GM19468 (cell line): Measurements from ENCODE around the gene MCOLN1.
"Not testable (repeated sequence)": the region's sequence is repeated elsewhere in the genome, so short reads cannot be mapped to it uniquely, and the experiment has no call there.

Source experiments
- ATAC-seq: cut with Tn5 transposase; IDR thresholded peaks from one replicate; pipeline ENCODE4 v1.9.1; 2021; ENCODE audit warnings: mild to moderate bottlenecking, moderate library complexity, moderate number of reproducible peaks; ENCODE audit not compliant: unreplicated experiment; ENCODE audit errors: extremely low read depth

Gene MCOLN1

DNA sequence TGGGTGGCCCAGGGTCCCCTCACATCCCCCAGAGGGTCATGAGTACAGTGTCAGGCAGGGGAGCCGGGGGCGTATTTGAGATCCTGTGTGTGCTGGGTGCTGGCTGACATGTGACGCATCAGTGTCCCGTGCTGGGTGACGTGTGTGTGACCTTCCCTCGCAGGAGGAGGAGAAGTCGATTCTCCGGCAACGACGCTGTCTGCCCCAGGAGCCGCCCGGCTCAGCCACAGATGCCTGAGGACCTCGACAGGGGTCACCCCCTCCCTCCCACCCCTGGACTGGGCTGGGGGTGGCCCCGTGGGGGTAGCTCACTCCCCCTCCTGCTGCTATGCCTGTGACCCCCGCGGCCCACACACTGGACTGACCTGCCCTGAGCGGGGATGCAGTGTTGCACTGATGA, 38.9 kb downstream of the MCOLN1 start:
- no peak for ATAC-seq

GRCh38 chr19:7562646-7563393, 40.4 kb downstream of the MCOLN1 start:
- no peak for ATAC-seq

GRCh38 chr19:7564866-7565265, 42.4 kb downstream of the MCOLN1 start:
- ATAC-seq = no peak

DNA sequence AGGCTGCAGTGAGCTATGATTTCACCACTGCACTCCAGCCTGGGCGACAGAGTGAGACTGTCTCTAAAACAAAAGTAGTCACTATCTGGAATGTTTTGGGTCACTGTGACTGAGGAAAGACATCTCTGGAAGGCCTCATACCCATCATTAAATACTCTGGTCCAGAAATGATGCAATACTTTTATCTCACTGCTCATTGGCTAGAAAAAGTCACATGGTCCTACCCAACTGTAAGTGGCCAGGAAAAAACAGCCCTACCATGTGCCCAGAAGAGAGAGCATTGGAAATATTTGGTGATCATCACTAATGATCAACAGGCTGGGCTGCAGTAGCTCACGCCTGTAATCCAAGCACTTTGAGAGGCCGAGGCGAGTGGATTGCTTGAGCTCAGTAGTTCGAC, 42.9 kb downstream of the MCOLN1 start:
- ATAC-seq = no peak

- no peak for ATAC-seq
These were observed 48.3 kb downstream of the MCOLN1 start for GRCh38 chr19:7570761-7571160.

GRCh38 chr19:7575434-7576040, 53.1 kb downstream of the MCOLN1 start:
- no peak for ATAC-seq

DNA sequence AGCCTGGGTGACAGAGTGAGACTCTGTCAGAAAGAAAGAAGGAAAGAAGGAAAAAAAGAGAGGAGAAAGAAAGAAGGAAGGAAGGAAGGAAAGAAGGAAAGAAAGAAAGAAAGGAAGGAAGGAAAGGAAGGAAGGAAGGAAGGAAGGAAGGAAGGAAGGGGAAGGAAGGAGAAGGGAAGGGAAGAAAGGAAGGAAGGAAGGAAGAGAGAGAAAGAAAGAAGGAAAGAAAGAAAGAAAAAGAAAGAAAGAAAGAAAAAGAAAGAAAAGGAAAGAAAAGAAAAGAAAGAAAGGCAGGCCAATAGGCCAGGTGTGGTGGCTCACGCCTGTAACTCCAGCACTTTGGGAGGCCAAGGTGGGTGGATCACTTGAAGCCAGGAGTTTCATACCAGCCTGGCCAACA, 55.0 kb downstream of the MCOLN1 start:
- not testable (repeated sequence) for ATAC-seq

DNA sequence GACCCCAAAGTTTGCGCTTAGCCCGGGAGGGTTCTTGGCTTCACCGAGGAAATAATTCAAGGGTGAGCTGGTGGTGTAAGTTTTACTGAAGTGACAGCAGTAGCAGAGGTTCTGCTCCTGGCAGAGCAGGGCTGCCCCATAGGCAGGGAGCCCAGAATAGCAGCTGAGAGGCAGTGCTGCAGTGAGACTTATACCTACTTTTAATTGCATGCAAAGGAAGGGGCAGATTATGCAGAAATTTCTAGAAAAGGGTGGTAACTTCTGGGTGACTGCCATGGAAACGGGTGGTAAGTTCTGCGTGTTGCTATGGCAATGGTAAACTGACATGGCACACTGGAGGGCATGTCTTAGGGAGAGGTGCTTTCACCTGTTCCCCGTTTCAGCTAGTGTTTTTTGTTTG, 55.7 kb downstream of the MCOLN1 start:
- no peak for ATAC-seq

DNA sequence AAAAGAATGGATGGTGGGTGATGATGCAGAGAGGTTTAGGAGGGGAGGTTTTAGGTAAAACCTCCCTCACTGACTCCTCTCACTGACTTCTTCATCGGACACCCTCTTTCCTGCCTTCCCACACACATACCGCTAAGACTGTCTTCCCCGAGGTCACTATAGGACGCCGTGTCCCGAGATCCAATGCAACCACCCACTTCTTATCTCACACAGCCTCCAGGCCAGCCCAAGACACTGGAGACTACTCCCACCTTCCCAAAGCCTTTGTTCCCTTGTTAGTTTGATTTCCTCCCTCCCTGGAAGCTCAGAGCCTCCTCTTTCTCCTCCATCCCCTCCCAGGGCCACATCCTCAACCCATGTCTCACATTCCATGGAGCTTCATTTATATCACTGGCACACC, 56.8 kb downstream of the MCOLN1 start:
- ATAC-seq = no peak

GRCh38 chr19:7582446-7582845, 60.0 kb downstream of the MCOLN1 start:
- ATAC-seq = no peak
